Cerebellar cortex (tissue), 1 donor: Measurements from ENCODE around the gene KDM4D.
A peak's percentile ranks its signal among the peaks of the same experiment; 100 is the strongest.
"Not testable (repeated sequence)": the region's sequence is repeated elsewhere in the genome, so short reads cannot be mapped to it uniquely, and the experiment has no call there.

Experiments
- DNase-seq: peaks from one replicate; pipeline ENCODE4 v3.0.0-alpha.2; 2015; ENCODE audit warnings: low spot score

Gene KDM4D

GRCh38 chr11:94973099-94973968 is at the start of gene KDM4D, which contains the start of gene CWC15:
Gene KDM4D, plus strand, starts transcription at chr11:94973709. Its CDS starts 23,664 bp downstream, at chr11:94997373.
Gene CWC15, minus strand, starts transcription at chr11:94973556. Its CDS starts 1,371 bp downstream, at chr11:94972185.
- DNase-seq, result peak; percentile 96

DNA sequence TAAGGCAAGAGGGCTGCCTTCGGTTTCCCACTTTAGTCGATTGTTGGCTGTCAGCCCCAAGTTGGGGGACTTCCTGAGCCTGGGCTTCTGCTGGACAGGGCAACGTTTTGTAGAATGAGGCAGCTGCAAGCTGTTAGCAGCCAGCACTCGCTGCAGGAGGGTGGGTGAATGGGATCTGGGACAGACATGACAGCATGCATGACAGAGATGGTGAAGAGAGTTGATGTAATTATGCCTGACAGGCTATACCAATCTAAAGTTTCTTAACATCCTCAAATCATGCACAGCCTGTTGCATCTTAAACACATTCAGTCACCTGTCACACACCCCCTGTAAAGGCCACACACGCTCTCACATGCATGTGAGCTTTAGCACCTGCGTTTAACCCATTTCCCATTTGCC is 49.3 kb upstream of the KDM4D start:
- DNase-seq, result no peak

DNA sequence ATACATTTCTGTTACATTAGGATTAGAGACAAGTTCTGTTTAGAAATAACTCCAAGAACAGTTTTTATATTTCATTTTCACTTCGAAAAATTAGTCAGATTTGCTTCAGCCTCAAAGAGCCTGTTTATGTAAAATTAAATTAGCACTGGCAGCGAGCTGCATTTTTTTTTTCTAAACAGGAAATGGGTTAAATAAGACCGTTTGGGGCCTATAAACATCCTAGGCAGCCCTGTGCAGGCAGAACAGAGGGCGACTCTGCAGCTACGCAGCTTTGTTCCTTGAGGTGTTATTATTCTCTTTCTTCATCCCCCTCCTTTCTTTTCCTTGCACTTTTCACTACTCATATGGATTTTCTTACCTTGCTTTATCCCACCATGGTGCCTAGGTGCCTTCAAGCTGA is 48.9 kb upstream of the KDM4D start:
- DNase-seq, result no peak

GRCh38 chr11:94925422-94926270 is 47.9 kb upstream of the KDM4D start:
- DNase-seq, result no peak

DNA sequence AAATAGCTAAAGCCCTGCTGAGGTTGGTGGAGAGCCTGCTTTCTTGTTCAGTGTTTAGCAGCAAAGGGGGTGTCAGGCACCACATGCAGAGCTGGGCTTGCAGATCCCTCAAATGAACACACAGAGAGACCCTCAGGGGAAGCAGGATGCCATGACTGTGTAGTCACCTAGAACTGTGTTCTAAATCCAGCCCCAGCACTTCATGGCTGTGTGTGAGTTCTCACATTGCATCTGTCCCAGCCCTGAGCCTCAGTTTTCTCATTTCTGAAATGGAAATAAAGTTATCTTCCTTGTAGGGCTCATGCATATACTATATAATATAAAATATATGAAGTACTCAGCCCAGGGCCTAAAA is 47.3 kb upstream of the KDM4D start:
- DNase-seq, result no peak

DNA sequence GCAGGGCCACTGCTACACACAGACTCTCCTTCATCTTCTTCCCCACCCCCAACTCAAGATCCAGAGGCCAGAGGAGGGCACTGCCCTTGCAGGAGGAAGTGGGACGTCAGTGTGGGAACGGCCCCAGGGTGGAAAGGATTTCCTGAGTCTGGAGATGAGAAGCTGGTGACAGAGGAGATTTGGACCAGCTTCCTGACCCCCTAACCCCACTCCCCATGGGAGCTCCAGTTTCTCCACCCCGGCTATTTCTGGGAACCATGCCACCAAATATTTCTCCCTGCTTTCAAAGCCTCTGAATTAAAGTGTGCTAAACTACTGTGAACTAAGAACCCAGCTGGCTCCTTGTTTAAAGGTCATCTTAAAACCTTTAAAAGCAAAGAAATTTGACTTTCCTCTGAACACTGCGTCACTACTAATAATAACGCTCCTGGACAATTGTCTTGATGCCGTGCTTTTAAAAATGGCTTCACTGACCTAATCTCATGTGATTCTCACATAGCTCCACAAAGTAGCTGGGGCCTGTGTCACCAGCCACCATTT is 46.7 kb upstream of the KDM4D start:
- DNase-seq, result no peak

- no peak for DNase-seq
Measured at GRCh38 chr11:94928117-94928990, 45.2 kb upstream of the KDM4D start.

DNA sequence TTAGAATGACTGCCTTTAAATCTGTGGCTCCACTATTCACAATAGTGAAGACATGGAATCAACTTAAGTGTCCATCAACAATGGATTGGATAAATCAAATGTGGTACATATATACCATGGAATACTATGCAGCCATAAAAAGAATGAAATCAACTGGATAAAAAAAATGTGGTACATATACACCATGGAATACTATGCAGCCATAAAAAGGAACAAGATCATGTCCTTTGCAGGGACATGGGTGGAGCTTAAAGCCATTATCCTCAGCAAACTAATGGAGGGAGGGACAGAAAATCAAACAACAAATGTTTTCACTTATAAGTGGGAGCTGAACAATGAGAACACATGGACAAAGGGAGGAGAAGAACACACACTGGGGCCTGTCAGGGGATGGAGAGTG is 41.4 kb upstream of the KDM4D start:
- DNase-seq, result not testable (repeated sequence)

DNA sequence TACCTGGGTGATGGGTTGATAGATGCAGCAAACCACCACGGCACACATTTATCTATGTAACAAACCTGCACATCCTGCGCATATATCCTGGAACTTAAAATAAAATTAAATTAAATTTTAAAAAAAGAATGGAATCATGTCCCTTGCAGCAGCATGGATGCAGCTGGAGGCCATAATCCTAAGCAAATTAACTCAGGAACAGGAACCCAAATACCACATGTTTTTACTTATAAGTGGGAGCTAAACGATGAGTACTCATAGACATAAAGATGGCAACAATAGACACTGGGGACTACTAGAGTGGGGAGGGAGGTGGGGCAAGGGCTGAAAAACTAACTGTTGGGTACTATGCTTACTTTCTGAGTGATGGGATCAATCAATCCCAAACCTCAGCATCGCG is 41.0 kb upstream of the KDM4D start:
- DNase-seq, result no peak

- DNase-seq, result peak; percentile 75
Measured at GRCh38 chr11:94933223-94934130, 40.0 kb upstream of the KDM4D start.

DNA sequence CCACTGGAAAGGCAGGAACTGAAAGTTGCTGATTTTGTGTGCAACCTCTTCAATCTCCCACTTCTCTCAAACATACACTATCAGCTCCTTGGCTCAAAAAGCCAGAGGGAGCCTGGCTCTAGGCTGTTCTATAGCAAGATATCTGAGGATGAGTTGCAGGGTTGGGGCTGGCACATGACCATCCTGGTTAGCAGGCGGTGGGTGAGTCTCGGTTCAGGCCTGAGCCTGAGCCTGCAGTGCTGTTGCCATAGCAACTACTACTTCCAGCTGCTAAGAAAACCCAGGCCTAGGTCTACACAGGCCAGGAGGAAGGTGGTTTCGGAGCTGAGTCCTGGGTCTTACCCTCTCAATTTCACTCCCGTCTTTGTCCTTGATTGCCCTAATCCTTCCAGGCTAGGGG is 39.1 kb upstream of the KDM4D start:
- DNase-seq, result peak; percentile 73

DNA sequence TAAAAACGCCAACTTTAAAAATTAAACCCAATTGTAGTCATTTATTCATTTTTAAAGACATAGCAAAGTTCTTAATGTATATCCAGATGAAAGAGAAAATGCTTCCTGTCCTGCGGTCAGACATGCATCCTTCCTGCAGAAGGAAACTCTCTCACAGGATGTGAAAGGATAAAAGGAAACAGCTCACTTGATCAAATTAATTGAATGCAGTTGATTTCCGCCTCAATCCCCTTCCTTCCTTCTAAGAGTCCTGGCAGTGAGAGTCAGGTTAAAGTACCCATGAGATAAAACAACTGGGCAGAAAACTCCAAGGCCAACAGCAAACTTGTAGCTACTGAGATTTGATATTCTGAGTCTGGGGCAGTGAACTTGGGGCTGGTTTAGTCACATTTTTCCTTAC is 38.7 kb upstream of the KDM4D start:
- DNase-seq, result no peak

- DNase-seq, result peak; percentile 83
Measured at GRCh38 chr11:94938095-94939055, 35.1 kb upstream of the KDM4D start.

- DNase-seq, result no peak
Measured at GRCh38 chr11:94939346-94939745, 34.2 kb upstream of the KDM4D start.

GRCh38 chr11:94941131-94941530 is 32.4 kb upstream of the KDM4D start:
- DNase-seq, result no peak

DNA sequence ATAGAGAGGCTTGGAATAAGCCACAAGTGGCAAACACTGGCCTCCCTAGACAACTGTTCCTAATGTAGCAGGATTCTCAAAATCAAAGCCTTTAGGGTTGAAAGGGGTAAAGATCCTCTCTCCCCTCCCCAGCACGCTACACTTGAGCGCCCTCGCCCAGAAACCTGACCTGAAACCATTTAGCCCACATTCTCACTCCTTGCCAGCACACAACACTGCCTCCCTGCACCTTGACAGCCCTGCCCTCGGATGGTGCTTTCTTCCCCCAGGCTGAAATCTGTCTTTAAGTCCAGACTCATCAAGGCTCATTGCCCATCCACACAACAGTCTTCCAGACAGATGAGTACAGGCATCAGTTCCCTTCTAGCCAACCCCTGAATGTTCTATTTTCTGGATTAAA is 26.7 kb upstream of the KDM4D start:
- no peak for DNase-seq

DNA sequence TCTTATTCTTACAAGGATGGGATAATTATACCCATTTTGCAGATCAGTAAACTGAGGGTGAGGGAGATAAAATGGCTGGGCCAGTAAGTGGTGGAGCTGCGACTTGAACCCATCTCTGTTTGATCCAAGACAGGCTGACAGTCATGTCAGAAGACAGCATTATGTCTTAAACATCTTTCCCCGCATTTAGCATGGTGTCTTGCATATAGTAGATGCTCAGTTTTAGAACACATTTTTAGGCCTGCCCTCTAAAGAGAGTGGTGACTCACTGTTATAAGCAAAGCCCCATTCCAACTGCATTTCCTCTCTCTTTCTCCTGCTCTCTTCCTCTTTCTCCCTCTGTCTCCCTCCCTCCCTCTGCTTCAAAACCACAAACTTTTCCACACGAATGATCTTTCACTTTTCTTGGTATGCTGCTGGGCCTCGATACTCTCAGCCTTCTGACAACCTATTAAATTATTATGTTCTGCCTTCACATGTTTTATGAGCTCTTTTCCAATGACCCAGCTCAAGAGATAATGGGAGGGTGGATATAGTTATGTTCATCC is 25.4 kb upstream of the KDM4D start:
- DNase-seq, result no peak

- no peak for DNase-seq
Measured at GRCh38 chr11:94954753-94955152, 18.8 kb upstream of the KDM4D start.

- DNase-seq, result no peak
Measured at GRCh38 chr11:94956963-94957362, 16.5 kb upstream of the KDM4D start.
